Endometrial microvascular endothelial cells (primary cell): ENCODE results near the gene RMND1. TPM values are rescaled to one million over a fixed set of nuclear protein-coding genes. Genes with fewer than 3 reads are reported as not detected.

ENCODE experiments used
- in situ Hi-C: cut with HindIII; loops from 2 replicates; pipeline ENCODE4 v1.10.0; 2017; ENCODE audit warnings: low sequenced_read_pairs, low pct_unique_long_range_greater_than_20kb; ENCODE audit errors: inconsistent ontology term
- total RNA-seq: library from RNA; depleted of rRNA; stranded (reverse); fragments of >200 nt; gene quantifications from one replicate; pipeline ENCODE4 v1.2.3, GENCODE V29; 2015; ENCODE audit errors: inconsistent ontology term

RMND1 gene
- total RNA-seq, 1 donor from 2014 or later: 19.5 TPM

GRCh38 chr6:151359486-151359885 is 92.4 kb downstream of the RMND1 start:
- in situ Hi-C loops: loop anchor here (25.0 kb wide), 1 partner anchor 472 kb away; no protein-coding TSS in a partner anchor

- in situ Hi-C loops: loop anchor here (25.0 kb wide), 1 partner anchor 471 kb away; no protein-coding TSS in a partner anchor
Measured at GRCh38 chr6:151358475-151358874, 93.5 kb downstream of the RMND1 start.

GRCh38 chr6:151357758-151358436 is 94.0 kb downstream of the RMND1 start:
- in situ Hi-C loops: loop anchor here (25.0 kb wide), 1 partner anchor 471 kb away; no protein-coding TSS in a partner anchor

GRCh38 chr6:151356983-151357382 is 94.9 kb downstream of the RMND1 start:
- in situ Hi-C loops: loop anchor here (25.0 kb wide), 1 partner anchor 470 kb away; no protein-coding TSS in a partner anchor

Other genes starting within 250 kb of the RMND1 start
- 121 TPM for gene AKAP12, start 212.2 kb downstream of the RMND1 start, total RNA-seq
- 11.2 TPM for gene ZBTB2, start 60.6 kb downstream of the RMND1 start, total RNA-seq
- not detected for gene CCDC170, start 41.9 kb upstream of the RMND1 start, total RNA-seq